Thoracic aorta endothelial cell (primary cell): ENCODE results near the gene SEMA3G. TPM values are rescaled to one million over a fixed set of nuclear protein-coding genes. Genes with fewer than 3 reads are reported as not detected.

ENCODE experiments used
- total RNA-seq: library from RNA; depleted of rRNA; stranded (reverse); fragments of >200 nt; gene quantifications from 2 replicates; pipeline ENCODE4 v1.2.3, GENCODE V29; 2012

The SEMA3G gene
- 4.0 and 9.8 TPM in 2 replicates for total RNA-seq

DNA sequence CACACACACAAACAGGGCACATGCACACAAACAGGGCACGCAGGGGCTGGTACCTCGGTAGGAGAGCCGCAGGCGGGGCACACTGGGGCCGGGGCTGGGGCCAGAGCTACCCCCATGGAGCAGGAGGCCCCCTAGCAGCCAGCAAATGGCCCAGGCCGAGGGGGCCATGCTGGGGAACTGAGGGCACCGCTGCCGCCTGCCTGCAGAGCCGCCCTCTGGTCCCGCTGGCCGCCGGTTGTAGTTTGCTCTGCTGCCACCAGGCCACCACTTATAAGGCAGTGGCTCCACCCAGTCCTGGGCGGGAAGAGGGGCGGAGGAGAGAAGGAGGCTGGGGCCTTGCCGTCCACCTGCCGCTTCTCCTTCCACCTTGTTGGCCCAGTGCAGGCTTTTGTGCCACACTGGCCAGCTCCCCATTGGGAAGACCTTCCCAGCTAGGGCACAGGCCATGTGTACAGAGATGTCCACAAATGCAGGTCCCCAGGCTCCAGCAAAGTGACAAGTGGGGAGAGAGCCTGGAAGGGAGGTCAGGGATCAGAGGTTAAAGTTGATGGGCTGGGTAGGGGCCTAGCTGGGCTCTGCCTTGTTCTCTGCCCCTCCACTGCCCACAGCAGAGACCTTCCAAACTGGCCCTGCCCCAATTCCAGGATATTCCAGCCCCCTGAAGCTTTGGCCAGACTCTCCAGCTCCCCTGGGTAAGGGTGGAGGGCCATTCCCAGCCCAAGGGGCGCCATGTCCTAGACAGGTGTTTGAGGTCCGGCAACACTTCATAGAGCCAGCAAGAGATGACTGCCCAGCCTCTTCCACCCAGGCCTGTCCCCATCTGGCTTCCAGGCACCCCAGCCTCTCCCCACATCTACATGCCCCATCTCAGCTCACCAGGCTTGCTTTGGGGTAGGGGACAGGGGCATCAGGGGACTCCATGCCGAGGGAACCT, at the start of gene SEMA3G:
Gene SEMA3G, minus strand, starts transcription at position 244 of the 934 bp plus-strand sequence. Its CDS starts 76 bp downstream, at position 168.

GRCh38 chr3:52455283-52456168, 10.6 kb upstream of the SEMA3G start, which contains the start of gene NISCH:
Gene NISCH, plus strand, starts transcription at chr3:52455604. Its CDS starts 38 bp downstream, at chr3:52455642.

DNA sequence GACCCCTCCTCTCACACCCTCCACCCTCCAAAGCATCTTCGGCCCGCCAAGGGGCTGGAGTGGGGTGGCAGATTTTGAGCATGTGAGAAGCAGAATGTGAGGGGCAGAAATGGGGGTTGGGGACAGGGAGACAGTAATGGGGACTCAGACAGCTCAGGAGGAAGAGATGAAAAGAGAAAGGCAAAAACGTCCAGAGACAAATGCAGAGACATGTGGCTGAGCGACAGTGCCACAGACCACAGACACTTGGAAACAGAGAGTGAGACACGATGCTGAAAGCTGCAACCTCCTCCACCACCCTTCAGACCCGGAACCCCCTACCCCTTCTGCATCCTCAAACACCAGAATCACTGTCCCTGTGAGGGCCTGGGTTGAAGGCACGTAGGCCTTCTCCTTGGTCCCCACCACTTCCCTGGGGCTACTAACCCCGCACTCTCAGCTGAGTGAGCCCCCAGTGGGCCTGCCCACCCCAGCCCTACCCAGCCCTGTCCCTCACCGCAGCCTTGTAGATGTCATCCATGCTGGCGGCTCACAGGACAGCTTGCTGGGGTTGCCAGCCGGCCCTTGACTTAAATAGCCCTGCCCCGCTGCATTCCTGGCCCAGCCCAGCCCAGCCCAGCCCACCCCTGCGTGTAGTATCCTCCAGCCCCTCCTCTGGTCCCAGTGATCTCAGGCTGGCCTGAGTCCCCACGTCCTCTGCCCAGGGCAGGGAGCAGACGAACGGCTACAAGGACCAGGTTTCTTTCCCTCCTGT, 8.8 kb upstream of the SEMA3G start, which contains the start of gene TNNC1:
Gene TNNC1, minus strand, starts transcription at position 546 of the 754 bp plus-strand sequence. Its CDS starts 26 bp downstream, at position 520.

Other genes starting within 250 kb of the SEMA3G start
- 57.6 and 71.7 TPM in 2 replicates for gene ALAS1, start 246.9 kb downstream of the SEMA3G start, total RNA-seq
- under 0.01 TPM in 1 of 2 replicates, not detected in the other for gene TLR9, start 219.5 kb downstream of the SEMA3G start, total RNA-seq
- 124 and 136 TPM in 2 replicates for gene TWF2, start 205.9 kb downstream of the SEMA3G start, total RNA-seq
- gene PPM1M, start 199.3 kb downstream of the SEMA3G start, total RNA-seq, result 11.3 and 12.0 TPM in 2 replicates
- gene WDR82, start 166.5 kb downstream of the SEMA3G start, total RNA-seq, result 74.7 and 80.6 TPM in 2 replicates
- gene GLYCTK, start 157.3 kb downstream of the SEMA3G start, total RNA-seq, result 16.4 TPM in 2 replicates
- 2.7 and 2.9 TPM in 2 replicates for gene DNAH1, start 128.8 kb downstream of the SEMA3G start, total RNA-seq
- gene BAP1, start 35.1 kb downstream of the SEMA3G start, total RNA-seq, result 51.5 and 65.0 TPM in 2 replicates
- gene PHF7, start 34.4 kb downstream of the SEMA3G start, total RNA-seq, result 6.9 and 7.0 TPM in 2 replicates
- 0.27 TPM in 1 of 2 replicates, not detected in the other for gene TNNC1, start 8.9 kb upstream of the SEMA3G start, total RNA-seq
- 82.6 and 92.1 TPM in 2 replicates for gene NISCH, start 10.5 kb upstream of the SEMA3G start, total RNA-seq
- gene STAB1, start 50.2 kb upstream of the SEMA3G start, total RNA-seq, result 213 and 215 TPM in 2 replicates
- gene NT5DC2, start 88.8 kb upstream of the SEMA3G start, total RNA-seq, result 59.6 and 67.4 TPM in 2 replicates
- gene UQCC5, start 91.5 kb upstream of the SEMA3G start, total RNA-seq, result 2.9 and 7.8 TPM in 2 replicates
- gene PBRM1, start 240.8 kb upstream of the SEMA3G start, total RNA-seq, result 120 and 131 TPM in 2 replicates
- gene GNL3, start 240.9 kb upstream of the SEMA3G start, total RNA-seq, result 218 and 226 TPM in 2 replicates